OCI-LY7 (cell line): ENCODE data around the gene RABEPK.

Source experiments
- EZH2phosphoT487 ChIP-seq: fragments of 200-600 bp; sonication (generic); IDR thresholded peaks from 2 replicates; pipeline ENCODE4 v1.6.1; 2018; ENCODE audit warnings: low read depth, borderline replicate concordance, mild to moderate bottlenecking, mixed run types, antibody characterized with exemption, low read length, moderate library complexity, mixed read lengths
- TF ChIP-seq, protein P1 (sequence below): fragments of 200-600 bp; sonication (generic); conservative IDR thresholded peaks from 2 replicates; pipeline ENCODE4 v1.5.1; 2014; ENCODE audit warnings: mild to moderate bottlenecking, antibody characterized with exemption, low read length, moderate library complexity, mixed read lengths

DNA sequence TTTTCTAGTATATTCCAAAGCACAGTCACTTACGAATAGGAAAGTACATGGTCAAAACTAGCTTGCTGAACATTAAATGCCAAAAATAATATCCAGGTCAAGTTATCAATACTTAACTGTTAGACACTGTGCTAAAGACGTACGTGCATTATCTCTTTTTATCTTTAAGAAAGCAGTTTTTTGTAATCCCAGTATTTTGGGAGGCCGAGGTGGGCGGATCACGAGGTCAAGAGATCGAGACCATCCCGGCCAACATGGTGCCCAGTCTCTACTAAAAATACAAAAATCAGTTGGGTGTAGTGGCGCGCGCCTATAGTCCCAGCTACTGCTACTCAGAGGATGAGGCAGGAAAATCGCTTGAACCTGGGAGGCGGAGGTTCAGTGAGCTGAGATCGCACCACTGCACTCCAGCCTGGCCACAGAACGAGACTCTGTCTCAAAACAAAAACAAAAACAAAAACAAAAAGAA is 43.5 kb downstream of the RABEPK start:
- TF ChIP-seq, protein P1, sequence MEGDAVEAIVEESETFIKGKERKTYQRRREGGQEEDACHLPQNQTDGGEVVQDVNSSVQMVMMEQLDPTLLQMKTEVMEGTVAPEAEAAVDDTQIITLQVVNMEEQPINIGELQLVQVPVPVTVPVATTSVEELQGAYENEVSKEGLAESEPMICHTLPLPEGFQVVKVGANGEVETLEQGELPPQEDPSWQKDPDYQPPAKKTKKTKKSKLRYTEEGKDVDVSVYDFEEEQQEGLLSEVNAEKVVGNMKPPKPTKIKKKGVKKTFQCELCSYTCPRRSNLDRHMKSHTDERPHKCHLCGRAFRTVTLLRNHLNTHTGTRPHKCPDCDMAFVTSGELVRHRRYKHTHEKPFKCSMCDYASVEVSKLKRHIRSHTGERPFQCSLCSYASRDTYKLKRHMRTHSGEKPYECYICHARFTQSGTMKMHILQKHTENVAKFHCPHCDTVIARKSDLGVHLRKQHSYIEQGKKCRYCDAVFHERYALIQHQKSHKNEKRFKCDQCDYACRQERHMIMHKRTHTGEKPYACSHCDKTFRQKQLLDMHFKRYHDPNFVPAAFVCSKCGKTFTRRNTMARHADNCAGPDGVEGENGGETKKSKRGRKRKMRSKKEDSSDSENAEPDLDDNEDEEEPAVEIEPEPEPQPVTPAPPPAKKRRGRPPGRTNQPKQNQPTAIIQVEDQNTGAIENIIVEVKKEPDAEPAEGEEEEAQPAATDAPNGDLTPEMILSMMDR: no peak
- no peak for TF ChIP-seq EZH2phosphoT487
